CD4-positive, alpha-beta T cell treated with Interferon alpha-2 for 1 hour (primary cell): Measurements from ENCODE around the gene RAMP1.
"Not testable (repeated sequence)": the region's sequence is repeated elsewhere in the genome, so short reads cannot be mapped to it uniquely, and the experiment has no call there.

Source experiments
- DNase-seq, 2 donors: peaks; one replicate each; pipeline ENCODE4 v3.0.0-alpha.2; 2020 to 2022

The RAMP1 gene

DNA sequence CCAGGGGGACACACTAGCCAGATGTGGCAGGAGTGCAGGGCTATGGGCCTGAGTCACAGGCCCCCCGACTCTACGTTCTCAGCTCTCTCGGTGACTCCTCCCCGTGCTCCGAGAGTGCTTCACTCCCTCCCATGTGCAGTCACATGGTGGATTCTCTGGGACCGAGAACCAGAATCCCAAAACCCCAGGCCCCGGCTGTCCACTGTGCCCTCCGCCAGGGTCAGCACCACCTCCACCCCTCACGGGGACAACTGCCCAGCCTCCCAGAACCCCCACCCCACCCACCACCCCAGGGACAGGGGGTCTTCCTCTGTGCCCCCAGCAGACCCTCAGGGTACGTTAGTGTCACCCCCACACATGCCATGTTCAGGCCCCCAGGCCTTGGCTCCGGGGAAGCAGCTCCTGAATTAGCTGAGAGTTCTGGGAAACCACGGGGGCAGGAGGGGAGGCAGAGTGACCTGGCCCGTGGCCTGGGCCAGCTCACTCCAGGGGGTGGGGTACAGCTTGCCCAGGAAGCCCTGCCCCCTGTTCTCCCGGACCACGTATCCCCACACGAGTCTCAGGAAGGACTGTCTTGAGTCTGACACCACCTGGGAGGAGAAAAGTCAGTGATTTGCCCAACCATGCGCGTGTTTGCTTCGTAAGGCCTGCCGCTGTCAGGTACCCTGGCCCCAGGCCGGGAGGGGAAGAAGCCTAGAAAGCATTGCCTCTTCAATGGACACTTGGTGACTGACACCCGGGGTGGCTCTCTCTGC, 4.4 kb downstream of the RAMP1 start:
- no peak for DNase-seq

DNA sequence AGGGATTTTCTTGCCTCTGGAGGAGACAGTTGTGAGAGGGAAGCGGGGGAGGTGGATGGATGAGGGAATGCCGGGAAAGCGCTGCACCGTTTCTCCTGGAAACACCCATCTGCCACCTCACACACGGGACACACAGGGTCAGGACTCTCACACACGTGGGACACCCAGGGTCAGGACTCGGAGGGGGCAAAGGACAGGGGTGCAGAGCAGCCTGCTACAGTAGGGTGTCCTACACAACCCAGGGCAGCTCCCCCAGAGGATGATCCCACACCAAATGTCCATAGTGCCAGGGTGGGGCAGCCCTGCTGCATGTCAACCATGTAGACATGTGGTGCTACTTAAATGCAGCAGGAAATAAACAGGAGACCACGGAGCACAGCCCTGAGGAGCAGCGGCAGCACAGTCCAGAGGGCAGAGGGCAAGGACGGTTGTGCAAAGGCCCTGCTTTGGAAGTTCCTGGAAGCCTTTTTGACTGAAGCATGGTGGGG, 5.1 kb downstream of the RAMP1 start:
- DNase-seq, result no peak

DNA sequence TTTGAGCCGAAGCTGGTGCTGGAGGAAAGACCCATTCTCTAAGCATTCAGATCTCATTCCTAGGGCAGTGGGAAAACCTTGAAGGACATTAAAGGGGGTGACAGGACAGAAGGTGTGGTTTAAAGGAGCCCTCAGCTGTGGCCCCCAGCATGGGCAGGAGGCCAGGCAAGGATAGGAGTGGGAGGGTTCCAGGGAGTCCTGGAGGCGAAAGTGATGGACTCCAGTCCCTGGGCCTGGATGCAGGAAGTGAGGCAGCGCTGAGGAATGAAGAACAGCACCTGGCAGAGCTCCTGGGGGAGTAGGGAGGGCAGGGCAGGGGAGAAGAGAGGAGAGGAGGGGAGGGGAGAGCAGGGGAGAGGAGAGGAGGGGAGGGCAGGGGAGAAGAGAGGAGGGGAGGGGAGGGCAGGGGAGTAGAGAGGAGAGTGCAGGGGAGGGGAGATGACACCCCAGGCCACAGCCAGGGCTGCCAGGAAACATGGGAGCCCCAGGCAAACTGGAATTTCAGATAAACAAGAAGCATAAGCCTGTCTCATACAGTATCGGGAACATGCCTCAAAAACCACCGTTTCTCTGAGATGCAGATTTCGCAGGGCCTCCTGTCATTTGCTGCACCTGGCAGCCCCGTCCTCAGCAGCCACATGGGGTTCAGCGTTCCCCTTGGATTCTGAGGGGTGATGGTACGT, 5.7 kb downstream of the RAMP1 start:
- no peak for DNase-seq

GRCh38 chr2:237865623-237866041, 6.2 kb downstream of the RAMP1 start:
- no peak for DNase-seq

DNA sequence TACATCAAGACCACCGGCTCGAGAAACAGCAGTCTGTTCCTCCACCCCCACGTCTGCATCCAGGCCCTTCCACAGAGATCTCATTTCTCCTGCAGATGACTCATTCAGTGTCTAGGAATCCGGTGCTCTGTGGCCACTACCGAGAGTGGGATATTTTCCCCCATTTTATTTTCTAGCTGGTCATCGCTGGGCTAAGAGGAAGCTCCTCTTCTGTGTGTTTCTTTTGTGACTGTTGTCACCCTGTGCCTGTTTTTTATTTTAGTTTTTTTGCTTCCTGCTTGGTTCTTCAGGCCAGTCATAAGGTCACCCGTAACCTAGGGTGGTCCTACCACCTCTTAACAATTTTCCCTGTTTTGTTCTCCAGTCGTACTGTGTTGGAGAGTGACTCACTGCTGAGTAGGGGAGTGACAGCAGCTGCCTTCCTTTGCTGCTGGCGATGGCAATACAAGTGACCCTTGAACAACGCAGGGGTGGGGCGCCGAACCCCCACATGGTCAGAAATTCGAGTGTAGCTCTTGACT, 6.7 kb downstream of the RAMP1 start:
- no peak for DNase-seq

GRCh38 chr2:237867465-237867864, 8.0 kb downstream of the RAMP1 start:
- no peak for DNase-seq

DNA sequence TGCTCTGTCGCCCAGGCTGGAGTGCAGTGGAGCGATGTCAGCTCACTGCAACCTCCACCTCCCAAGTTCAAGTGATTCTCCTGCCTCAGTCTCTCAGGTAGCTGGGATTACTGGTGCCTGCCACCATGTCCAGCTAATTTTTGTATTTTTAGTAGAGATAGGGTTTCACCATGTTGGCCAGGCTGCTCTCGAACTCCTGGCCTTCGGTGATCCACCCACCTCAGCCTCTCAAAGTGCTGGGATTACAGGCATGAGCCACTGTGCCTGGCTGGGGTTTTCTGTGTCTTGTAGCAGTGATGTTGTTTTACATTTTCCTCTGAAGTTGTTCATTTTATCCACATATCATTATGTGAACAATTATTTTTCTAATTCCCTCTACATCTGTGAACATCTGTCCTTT, 8.7 kb downstream of the RAMP1 start:
- DNase-seq, result not testable (repeated sequence)

- no peak for DNase-seq
These were observed 9.4 kb downstream of the RAMP1 start for GRCh38 chr2:237868631-237869342.

DNA sequence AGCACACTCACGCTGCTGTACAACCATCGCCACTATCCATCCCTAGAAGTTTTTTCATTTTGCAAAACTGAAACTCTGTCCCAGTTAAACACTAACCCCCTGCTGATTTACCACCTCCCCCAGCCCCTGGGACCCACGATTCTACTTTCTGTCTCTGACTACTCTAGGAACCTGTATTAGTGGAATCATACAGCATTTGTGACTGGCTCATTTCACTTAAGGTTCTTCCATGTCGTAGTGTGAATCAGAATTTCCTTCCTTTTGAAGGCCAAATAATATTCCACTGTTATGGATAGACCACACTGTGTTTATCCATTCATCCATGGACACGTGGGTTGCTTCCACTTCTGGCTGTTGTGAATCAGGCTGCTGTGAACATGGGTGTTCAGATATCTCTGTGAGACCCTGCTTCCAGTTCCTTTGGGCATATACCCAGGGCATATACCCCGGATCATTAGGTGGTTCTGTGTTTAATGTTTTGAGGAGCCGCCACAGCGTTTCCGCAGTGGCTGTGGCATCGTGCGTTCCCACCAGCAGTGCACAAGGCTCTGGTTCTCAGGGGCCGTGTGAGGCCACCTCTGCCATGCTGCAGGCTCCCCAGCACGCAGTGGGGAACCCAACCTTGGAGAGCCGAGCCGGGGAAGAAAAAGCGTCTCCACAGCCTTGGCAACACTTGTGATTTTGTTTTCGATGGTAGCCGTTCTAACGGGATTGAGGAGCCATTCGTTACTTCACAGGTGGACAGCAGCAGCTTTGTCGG, 10.1 kb downstream of the RAMP1 start:
- DNase-seq, result no peak

DNA sequence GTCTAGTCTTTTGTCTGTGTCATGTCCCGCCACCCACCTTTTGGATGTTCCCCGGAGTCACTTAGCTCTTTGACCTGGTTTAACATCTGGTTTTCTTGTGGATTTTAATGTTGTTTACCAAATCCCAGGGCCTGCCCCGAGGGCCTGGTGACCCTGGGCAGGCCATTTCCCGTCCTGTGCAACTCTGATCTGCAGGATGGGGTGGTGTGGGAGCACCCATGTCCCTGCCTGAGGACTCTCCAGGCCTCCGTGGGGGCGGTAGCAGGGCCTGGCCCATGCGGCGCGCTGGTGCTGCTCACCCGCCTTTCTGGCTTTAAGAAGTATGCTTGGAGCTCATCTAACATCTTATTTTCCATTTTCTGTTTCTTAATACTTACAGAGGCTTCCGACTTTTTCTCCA, 10.7 kb downstream of the RAMP1 start:
- DNase-seq, result no peak

DNA sequence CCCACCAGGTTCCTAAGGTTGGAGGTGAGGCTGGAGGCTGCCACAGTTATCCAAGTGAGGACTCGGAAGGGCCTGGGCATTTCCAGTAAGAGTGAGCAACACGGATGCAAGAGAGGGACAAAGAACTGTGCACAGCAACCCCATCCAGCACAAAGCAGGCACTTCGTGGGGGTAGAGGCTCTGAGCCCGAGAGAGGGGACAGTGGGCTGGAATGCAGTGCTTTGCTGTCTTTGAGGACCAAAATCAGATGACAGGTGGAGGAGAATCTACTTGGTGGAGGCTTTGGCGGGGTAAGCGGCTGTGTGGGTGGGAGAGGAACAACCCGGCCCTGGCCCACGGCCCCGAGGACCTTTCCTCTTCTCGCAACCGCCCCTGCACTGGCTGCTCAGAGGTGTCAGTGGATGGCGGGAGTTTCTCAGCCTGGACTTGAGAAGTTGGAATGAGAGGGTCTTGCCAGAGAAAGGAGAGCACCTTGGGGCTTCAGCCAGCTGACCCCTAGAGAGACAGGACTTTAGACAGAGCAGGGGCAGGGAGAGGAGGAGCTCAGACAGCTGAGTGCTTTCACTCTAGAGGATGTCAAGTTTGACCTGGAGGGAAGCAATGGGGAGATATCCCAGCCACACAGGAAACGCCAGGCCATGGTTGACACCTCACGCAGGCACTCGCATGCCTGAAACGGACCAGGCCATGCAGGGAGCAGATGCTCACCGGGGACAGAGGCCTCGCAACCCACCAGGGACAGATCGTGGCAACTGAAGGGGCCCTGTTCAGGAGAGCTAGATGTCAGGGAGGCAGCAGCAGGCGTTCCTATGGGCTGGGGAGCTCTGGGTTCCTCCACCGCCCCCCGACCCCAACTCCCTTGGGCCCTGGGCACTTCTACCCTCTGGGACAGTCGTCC, 11.6 kb downstream of the RAMP1 start:
- DNase-seq, result no peak

GRCh38 chr2:237872178-237872887, 12.9 kb downstream of the RAMP1 start:
- DNase-seq, result no peak

GRCh38 chr2:237873421-237873831, 14.0 kb downstream of the RAMP1 start:
- DNase-seq, result no peak

DNA sequence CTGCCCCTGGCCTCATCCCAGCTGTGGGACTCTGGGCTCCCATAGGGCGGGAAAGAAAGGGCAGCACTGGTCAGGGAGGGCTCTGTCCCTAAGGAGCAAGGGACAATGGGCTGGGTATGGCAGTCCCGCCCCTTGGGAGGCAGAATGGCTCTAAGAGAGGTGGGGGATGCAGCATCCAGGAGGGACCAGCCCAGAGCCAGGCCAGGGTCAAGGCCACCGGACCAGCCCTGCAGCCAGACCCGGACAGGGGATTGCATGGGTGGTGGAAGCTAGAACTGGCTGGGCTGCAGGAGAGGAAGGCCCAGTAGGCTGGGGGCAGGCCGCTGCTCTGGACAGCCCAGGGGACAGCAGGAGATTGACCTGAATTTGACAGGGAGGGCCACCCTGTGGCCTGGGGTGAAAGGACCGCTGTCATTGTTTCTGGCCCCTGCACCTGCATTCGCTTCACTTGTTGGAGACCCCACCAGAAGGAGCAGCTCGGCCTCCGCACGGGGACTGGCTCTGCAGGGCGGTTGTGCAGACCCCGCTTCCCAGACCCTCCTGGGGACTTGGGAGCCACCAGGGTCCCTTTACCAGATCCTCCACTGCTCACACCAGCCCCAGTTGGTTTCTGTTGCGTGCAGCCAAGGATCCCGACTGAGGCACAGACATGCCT, 14.6 kb downstream of the RAMP1 start:
- DNase-seq, result no peak

GRCh38 chr2:237874585-237875161, 15.2 kb downstream of the RAMP1 start:
- no peak for DNase-seq

GRCh38 chr2:237875256-237876060, 16.0 kb downstream of the RAMP1 start:
- DNase-seq, result no peak

GRCh38 chr2:237876061-237876526, 16.7 kb downstream of the RAMP1 start:
- no peak for DNase-seq

DNA sequence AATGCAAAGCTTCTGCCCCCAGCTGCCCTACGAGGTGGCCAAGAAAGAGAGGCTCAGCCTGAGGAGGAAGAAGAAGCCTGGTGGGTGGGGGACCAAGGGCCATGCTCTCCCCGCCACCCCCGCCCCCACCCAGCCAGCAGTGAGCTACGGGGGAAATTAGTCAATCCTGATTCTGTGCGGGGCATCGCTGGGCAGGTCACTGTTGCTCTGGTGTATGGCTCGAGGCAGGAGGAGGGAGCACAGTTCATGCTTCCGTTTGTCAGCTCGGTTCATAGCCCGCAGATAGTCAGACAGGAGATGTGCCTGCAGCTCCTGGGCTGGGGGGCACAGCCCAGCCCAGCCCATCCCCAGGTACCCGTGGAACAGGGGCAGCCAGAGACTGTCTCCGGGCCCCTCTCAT, 17.1 kb downstream of the RAMP1 start:
- no peak for DNase-seq

DNA sequence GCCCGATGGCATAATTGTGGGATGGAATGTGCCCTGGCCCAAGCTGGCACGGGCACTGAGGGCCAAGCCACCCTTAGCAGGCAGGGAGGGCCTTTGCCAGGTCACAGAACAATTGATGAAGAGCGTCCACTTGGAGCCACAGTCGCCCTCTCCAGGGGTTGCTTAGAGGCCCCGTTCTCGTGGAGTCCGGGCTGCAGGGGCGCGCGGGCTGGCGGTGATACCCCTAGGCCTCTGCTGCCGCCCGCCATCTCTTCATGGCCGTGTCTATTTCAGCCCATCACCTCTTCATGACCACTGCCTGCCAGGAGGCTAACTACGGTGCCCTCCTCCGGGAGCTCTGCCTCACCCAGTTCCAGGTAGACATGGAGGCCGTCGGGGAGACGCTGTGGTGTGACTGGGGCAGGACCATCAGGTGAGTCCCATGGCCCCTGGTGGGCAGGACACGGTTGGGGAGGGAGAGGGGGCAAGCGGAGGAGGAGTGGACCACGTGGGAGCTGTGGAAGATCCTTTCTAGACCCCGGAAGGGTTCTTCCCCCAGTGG, 17.6 kb downstream of the RAMP1 start:
- DNase-seq, result no peak
